SK-N-SH (cell line): Measurements from ENCODE around the gene ADAR.

Experiments used
- GATA2 ChIP-seq: sonication (generic); formaldehyde crosslinking; IDR thresholded peaks from 2 replicates; pipeline ENCODE4 v1.5.0; 2020; ENCODE audit warnings: mild to moderate bottlenecking, missing genetic modification reagents
- JUND ChIP-seq: IDR thresholded peaks from 2 replicates; pipeline ENCODE4 v1.4.0; 2012
- POLR2AphosphoS5 ChIP-seq: IDR thresholded peaks from 2 replicates; pipeline ENCODE4 v1.6.1; 2012; ENCODE audit warnings: low read depth, low read length
- RXRA ChIP-seq: IDR thresholded peaks from 2 replicates; pipeline ENCODE4 v1.4.0; 2012; ENCODE audit warnings: low read depth, mild to moderate bottlenecking, borderline replicate concordance
- TF ChIP-seq, protein P1 (sequence below): fragments of 200-600 bp; sonication (generic); IDR thresholded peaks from 2 replicates; pipeline ENCODE4 v1.6.1; 2017; ENCODE audit warnings: antibody characterized with exemption, mild to moderate bottlenecking, moderate library complexity
- TF ChIP-seq, protein P2 (sequence below): fragments of 150-350 bp; IDR thresholded peaks from 2 replicates; pipeline ENCODE4 v1.6.1; 2017; ENCODE audit warnings: antibody characterized with exemption, low read length, low read depth, borderline replicate concordance

- TF ChIP-seq POLR2AphosphoS5 = no peak
- no peak for TF ChIP-seq RXRA
- TF ChIP-seq, protein P1, sequence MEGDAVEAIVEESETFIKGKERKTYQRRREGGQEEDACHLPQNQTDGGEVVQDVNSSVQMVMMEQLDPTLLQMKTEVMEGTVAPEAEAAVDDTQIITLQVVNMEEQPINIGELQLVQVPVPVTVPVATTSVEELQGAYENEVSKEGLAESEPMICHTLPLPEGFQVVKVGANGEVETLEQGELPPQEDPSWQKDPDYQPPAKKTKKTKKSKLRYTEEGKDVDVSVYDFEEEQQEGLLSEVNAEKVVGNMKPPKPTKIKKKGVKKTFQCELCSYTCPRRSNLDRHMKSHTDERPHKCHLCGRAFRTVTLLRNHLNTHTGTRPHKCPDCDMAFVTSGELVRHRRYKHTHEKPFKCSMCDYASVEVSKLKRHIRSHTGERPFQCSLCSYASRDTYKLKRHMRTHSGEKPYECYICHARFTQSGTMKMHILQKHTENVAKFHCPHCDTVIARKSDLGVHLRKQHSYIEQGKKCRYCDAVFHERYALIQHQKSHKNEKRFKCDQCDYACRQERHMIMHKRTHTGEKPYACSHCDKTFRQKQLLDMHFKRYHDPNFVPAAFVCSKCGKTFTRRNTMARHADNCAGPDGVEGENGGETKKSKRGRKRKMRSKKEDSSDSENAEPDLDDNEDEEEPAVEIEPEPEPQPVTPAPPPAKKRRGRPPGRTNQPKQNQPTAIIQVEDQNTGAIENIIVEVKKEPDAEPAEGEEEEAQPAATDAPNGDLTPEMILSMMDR = no peak
- no peak for TF ChIP-seq JUND
- TF ChIP-seq GATA2 (CRISPR knock-in tag) = no peak
- TF ChIP-seq, protein P2, sequence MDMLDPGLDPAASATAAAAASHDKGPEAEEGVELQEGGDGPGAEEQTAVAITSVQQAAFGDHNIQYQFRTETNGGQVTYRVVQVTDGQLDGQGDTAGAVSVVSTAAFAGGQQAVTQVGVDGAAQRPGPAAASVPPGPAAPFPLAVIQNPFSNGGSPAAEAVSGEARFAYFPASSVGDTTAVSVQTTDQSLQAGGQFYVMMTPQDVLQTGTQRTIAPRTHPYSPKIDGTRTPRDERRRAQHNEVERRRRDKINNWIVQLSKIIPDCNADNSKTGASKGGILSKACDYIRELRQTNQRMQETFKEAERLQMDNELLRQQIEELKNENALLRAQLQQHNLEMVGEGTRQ = no peak
Observed at GRCh38 chr1:154557248-154557938, 50.6 kb downstream of the ADAR start.
